Retina (tissue), 1 donor: Measurements from ENCODE around the gene ARAF.
A peak's percentile ranks its signal among the peaks of the same experiment; 100 is the strongest.
"Not testable (repeated sequence)": the region's sequence is repeated elsewhere in the genome, so short reads cannot be mapped to it uniquely, and the experiment has no call there.

Source experiments
- DNase-seq: peaks from one replicate; pipeline ENCODE4 v3.0.0-alpha.2; 2016

Gene ARAF

DNA sequence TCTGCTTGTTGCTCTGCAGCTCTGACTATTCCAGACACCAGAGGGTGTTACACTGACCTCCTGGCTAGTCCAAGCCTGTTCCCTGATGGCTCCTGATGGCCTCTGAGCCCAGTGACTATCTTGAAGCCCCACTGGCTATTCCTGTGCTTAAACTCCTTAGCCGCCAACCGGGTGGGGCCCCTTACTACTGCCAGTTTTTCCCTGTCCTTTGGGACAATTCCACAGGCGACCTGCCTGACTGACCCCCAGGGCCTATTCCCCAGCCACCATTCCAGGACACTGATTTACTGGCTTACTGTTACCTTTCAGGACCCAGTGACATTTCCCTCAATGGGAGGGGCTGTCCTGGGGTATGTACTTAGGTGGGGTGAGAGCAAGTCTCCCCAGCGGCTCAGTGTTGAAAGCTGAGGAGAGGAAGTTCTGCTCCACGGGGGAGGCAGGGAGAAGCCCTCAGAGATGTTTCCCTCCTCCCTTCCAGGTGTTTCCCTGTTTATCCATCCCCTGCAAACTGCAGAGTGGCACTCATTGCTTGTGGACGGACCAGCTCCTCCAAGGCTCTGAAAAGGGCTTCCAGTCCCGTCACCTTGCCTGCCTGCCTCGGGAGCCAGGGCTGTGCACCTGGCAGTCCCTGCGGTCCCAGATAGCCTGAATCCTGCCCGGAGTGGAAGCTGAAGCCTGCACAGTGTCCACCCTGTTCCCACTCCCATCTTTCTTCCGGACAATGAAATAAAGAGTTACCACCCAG, 25.2 kb downstream of the ARAF start:
- DNase-seq: no peak

- no peak for DNase-seq
Measured at GRCh38 chrX:47587091-47587891, 26.3 kb downstream of the ARAF start.

DNA sequence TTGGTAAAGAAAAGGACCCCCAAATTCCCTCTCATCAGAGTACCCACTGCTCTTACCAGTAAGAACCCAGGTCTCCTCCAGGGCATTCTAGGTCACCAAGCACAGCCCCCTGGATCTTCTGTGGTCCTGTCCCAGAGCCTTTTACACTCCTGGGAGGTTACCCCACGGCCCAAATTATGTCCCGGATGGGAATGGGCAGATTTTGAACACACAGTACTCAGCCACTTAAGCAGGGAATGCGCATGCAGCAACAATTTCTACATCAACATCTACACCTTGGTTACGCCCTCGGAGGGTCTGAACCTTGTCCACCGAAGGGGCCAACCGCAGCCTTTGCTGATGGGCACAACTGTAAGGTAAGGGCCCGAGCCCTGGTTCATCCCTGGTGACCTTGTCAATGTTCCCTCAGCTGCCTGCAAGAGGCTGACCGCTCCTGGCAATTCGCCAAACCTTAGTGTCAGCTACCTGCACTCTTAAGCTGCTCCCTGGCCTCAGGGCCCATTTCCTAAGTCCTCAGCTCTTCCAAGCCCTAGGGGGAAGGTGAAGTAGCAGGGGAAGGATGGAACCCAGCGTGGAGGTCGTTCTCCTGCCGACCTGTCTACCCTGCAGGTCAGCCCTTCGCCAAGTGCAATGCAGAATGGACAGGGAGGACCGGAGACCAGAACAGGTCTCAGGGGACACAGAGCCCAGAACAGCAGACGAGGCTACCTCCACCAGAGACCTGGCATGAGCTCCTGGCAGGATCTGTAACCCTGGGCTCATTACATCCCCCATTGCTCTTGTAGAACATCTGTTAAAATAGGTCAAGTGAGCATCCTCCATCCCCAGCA, 27.1 kb downstream of the ARAF start:
- DNase-seq: no peak

DNA sequence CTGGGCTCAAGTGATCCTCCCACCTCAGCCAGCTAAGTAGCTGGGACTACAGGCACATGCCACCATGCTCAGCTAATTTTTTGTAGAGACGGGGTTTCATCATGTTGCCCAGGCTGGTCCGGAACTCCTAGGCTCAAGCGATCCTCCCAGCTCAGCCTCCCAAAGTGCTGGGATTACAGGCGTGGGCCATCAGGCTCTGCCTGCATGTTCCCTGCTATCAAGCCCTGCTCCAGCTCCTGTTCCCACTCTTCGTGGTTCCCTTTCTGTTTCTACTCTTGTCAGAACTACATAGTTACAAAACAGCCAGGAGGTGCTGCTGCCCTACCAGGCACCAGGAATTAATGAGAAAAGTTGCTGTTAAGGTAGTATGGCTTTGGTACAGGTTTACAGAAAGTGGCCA, 30.0 kb downstream of the ARAF start:
- no peak for DNase-seq

DNA sequence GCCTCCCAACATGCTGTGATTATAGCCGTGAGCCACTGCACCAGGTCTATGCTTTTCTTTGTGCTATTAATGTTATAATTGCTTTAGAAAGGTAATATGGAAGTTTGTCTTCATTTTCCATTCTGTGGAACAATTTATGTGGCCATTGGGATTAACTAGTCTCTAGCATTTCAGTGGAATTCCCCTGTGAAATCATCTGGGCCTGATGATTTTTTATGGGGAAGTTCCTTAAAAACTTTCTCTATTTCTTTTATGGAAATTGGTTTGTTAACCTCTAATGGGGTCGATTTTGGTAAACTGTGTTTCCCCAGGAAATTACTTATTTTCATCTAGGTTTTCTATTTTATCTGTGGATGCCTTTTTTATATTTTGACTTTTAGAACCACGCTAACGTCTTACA, 32.5 kb downstream of the ARAF start:
- no peak for DNase-seq

GRCh38 chrX:47595716-47596251, 34.8 kb downstream of the ARAF start:
- DNase-seq: no peak

- DNase-seq: no peak
Measured at GRCh38 chrX:47596256-47596655, 35.3 kb downstream of the ARAF start.

GRCh38 chrX:47597222-47597621, 36.2 kb downstream of the ARAF start:
- DNase-seq: no peak

DNA sequence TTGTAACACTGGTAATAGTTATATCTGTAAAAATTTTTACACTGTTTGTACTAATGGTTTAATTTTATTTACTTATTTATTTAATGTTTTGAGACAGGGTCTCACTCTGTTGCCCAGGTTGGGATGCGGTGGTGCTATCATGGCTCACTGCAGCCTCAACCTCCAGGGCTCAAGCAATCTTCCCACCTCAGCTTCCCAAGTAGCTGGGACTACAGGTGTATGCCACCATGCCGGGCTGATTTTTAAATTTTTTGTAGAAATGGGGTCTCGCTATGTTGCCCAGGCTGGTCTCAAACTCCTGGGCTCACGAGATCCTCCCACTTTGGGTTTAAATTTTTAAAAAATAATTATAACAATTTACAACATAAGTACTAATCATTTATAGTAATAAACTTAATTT, 42.1 kb downstream of the ARAF start:
- DNase-seq: not testable (repeated sequence)

- DNase-seq: no peak
Measured at GRCh38 chrX:47605024-47605423, 44.0 kb downstream of the ARAF start.

- no peak for DNase-seq
Measured at GRCh38 chrX:47607091-47607490, 46.1 kb downstream of the ARAF start.

DNA sequence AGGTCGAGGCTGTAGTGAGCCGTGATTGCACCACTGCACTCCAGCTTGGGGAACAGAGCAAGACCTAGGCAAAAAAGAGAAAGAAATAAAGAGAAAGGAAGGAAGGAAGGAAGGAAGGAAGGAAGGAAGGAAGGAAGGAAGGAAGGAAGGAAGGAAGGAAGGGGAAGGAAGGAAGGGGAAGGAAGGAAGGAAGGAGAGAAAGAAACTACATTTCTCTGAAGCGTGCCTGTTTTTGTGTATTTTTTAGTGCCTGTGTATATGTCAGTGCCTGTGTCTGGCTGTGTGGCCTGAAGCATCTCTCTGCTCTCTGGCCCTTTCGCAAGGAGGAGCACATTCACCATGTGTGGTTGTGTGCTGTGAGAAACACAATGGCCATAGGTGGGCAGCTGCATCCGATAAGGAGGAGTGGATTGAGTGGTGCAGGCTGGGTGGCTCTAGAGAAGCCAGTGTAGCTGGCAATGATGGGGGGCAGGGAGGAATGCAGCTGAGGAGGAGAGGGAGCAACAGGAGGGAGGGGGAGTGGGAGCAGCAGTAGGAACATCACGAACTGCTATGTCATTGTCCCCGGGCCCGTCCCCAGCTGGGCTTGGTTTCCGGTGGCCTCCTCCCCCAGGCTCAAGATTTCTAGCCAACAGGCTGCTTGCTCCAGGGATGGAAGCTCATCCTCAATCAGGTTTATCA, 47.3 kb downstream of the ARAF start:
- no peak for DNase-seq

- DNase-seq: no peak
Measured at GRCh38 chrX:47610511-47610910, 49.5 kb downstream of the ARAF start.

DNA sequence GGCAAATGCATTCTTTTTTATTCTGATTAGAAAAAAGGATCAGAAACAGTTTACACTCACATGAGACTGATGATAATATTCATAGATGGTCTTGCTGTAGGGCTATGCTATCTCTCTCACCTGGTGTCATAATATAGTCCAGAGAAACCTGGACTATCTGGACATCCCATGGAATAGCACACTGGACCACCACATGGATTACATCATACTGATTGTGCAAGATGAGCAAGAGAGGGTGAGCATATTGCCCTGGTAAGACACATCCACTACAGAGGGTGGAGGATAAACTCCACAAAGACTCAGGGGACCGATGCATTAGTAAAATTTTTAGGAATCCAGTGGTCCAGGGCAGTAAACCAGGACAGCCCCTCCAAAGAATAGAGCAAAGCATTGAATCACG, 50.5 kb downstream of the ARAF start:
- DNase-seq: no peak

- DNase-seq: no peak
Measured at GRCh38 chrX:47611926-47612325, 50.9 kb downstream of the ARAF start.

GRCh38 chrX:47612418-47612817, 51.4 kb downstream of the ARAF start:
- DNase-seq: no peak

DNA sequence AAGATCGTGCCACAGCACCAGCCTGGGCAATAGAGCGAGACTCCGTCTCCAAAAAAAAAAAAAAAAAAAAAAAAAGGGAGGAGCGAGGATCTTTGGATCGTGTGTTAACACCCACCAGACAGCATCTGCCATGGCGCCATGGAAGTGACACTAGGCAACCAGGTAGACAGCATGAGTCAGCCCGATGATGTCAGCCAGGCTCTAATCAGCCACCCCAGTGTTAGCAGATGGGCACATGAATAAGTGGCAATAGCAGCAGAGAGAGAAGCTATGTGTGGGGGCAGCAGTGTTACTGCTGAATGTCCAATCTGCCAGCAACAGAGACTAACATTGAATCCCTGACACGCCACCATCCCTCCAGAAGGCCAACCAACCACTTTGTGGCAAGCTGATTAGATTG, 52.1 kb downstream of the ARAF start:
- no peak for DNase-seq

- DNase-seq: no peak
Measured at GRCh38 chrX:47614618-47615017, 53.6 kb downstream of the ARAF start.

GRCh38 chrX:47618923-47619485, 58.0 kb downstream of the ARAF start:
- no peak for DNase-seq

DNA sequence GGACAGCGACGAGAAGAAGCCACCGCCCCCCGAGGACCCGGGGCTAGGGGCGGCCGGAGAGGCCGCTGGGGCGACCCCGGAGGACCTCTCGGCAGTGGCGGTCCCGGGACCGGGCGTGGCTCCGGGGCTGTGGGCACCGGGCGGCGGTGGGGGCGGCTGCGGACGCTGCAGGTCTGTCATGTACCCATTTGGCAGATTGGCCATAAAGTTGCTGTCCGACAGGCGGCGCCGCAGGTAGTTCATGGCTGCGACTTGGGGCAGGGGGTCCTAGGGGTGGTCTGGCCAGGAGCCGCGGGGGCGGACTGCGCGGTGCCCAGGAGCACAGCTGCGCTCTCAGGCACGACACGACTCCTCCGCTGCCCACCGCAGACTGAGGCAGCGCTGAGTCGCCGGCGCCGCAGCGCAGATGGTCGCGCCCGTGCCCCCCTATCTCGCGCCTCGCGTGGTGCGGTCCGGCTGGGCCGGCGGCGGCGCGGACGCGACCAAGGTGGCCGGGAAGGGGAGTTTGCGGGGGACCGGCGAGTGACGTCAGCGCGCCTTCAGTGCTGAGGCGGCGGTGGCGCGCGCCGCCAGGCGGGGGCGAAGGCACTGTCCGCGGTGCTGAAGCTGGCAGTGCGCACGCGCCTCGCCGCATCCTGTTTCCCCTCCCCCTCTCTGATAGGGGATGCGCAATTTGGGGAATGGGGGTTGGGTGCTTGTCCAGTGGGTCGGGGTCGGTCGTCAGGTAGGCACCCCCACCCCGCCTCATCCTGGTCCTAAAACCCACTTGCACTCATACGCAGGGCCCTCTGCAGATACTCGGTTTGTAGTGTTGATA, 58.7 kb downstream of the ARAF start, which contains the start of gene SYN1:
SYN1 (minus strand) TSS at position 372 of the 817 bp plus-strand sequence; CDS start at position 243, 129 bp downstream.
- peak; percentile 90 for DNase-seq

DNA sequence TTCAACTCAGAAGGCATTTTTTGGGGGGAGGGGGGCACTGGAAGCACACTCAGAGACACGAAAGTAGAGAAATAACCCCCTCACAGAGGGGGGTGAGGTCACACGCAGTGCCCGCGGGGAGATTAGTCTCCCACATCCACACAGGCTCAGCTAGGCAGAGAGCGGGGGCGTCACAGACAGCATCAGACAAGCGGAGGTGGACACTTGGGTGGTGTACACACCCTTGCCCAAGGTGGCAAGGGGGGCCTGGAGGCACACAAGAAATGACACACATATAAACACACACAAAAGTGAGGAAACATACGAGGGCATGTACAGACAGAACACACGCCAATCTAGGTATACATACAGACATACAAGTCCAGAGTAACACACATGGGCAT, 59.3 kb downstream of the ARAF start:
- DNase-seq: no peak
